ENCODE results near the gene ACMSD.

The ACMSD gene

GRCh38 chr2:134835471-134835870 is 2.9 kb upstream of the ACMSD start:
- no peak for TF ChIP-seq CTCF (IDR thresholded peaks at IDR 0.05; ENCODE audit: low read depth, low read length)
- no peak overlapping the region for H3K4me3 ChIP-seq (ENCODE audit: low read depth, low read length)

GRCh38 chr2:134836986-134837385 is 1.4 kb upstream of the ACMSD start:
- TF ChIP-seq CTCF (IDR thresholded peaks at IDR 0.05; ENCODE audit: low read depth, low read length) = no peak
- H3K4me3 ChIP-seq (ENCODE audit: low read depth, low read length) = no peak overlapping the region

- no peak overlapping the region for H3K4me3 ChIP-seq (ENCODE audit: low read depth, low read length)
- TF ChIP-seq CTCF (IDR thresholded peaks at IDR 0.05; ENCODE audit: low read depth, low read length) = no peak
These were observed 1.2 kb downstream of the ACMSD start for GRCh38 chr2:134839649-134840048.

GRCh38 chr2:134842930-134843490 is 4.6 kb downstream of the ACMSD start:
- H3K4me3 ChIP-seq (ENCODE audit: low read depth, low read length) = no peak overlapping the region
- no peak for TF ChIP-seq CTCF (IDR thresholded peaks at IDR 0.05; ENCODE audit: low read depth, low read length)

- H3K4me3 ChIP-seq (ENCODE audit: low read depth, low read length) = no peak overlapping the region
These were observed 5.6 kb downstream of the ACMSD start for GRCh38 chr2:134843968-134844367.

GRCh38 chr2:134845028-134845427 is 6.6 kb downstream of the ACMSD start:
- no peak for TF ChIP-seq CTCF (IDR thresholded peaks at IDR 0.05; ENCODE audit: low read depth, low read length)

More at GRCh38 chr2:134843968-134844367, 5.6 kb downstream of the ACMSD start:
- TF ChIP-seq CTCF (IDR thresholded peaks at IDR 0.05; ENCODE audit: low read depth, low read length) = no peak

GRCh38 chr2:134845719-134846118 is 7.3 kb downstream of the ACMSD start:
- no peak for TF ChIP-seq CTCF (IDR thresholded peaks at IDR 0.05; ENCODE audit: low read depth, low read length)
- H3K4me3 ChIP-seq (ENCODE audit: low read depth, low read length) = no peak overlapping the region

More at GRCh38 chr2:134845028-134845427, 6.6 kb downstream of the ACMSD start:
- H3K4me3 ChIP-seq (ENCODE audit: low read depth, low read length) = no peak overlapping the region

All from WI38 (cell line).